WTC11 (cell line): ENCODE data around the gene CPTP. TPM values are rescaled to one million over a fixed set of nuclear protein-coding genes. Genes with fewer than 3 reads are reported as not detected.

ENCODE experiments used
- CBFB ChIP-seq: sonication (generic); formaldehyde crosslinking; IDR thresholded peaks from 2 replicates; pipeline ENCODE4 v1.8.1; 2022; ENCODE audit warnings: mild to moderate bottlenecking, low read depth, missing genetic modification reagents
- ESRRA ChIP-seq: sonication (generic); formaldehyde crosslinking; IDR thresholded peaks from 2 replicates; pipeline ENCODE4 v1.8.1; 2022; ENCODE audit warnings: mild to moderate bottlenecking, missing genetic modification reagents, borderline replicate concordance
- FOXJ3 ChIP-seq: sonication (generic); formaldehyde crosslinking; IDR thresholded peaks from 2 replicates; pipeline ENCODE4 v1.9.0; 2021; ENCODE audit warnings: missing genetic modification reagents, mild to moderate bottlenecking, borderline replicate concordance
- GRHL2 ChIP-seq: fragments of 250-450 bp; sonication (Bioruptor Pico); IDR thresholded peaks from 2 replicates; pipeline ENCODE4 v1.8.0; 2022; ENCODE audit warnings: mild to moderate bottlenecking, moderate library complexity; ENCODE audit not compliant: insufficient replicate concordance, severe bottlenecking
- GTF2I ChIP-seq: fragments of 250-450 bp; sonication (Bioruptor Pico); conservative IDR thresholded peaks from 2 replicates; pipeline ENCODE4 v1.4.0; 2021; ENCODE audit warnings: mild to moderate bottlenecking
- IRF2 ChIP-seq: sonication (generic); formaldehyde crosslinking; IDR thresholded peaks from 2 replicates; pipeline ENCODE4 v1.8.0; 2022; ENCODE audit warnings: low read depth, missing genetic modification reagents, borderline replicate concordance
- JAZF1 ChIP-seq: fragments of 250-450 bp; sonication (Bioruptor Pico); IDR thresholded peaks from 2 replicates; pipeline ENCODE4 v1.9.0; 2021; ENCODE audit warnings: moderate library complexity, mild to moderate bottlenecking, inconsistent platforms
- MYBL2 ChIP-seq: sonication (generic); formaldehyde crosslinking; IDR thresholded peaks from 2 replicates; pipeline ENCODE4 v1.8.1; 2023; ENCODE audit warnings: mild to moderate bottlenecking, moderate library complexity, missing genetic modification reagents
- NFYB ChIP-seq: sonication (generic); formaldehyde crosslinking; conservative IDR thresholded peaks from 2 replicates; pipeline ENCODE4 v1.8.0; 2022; ENCODE audit warnings: low read depth, missing genetic modification reagents
- OVOL2 ChIP-seq: fragments of 250-450 bp; sonication (Bioruptor Pico); IDR thresholded peaks from 2 replicates; pipeline ENCODE4 v1.9.0; 2021; ENCODE audit warnings: mild to moderate bottlenecking, borderline replicate concordance
- PRRX2 ChIP-seq: fragments of 250-450 bp; sonication (Bioruptor Pico); IDR thresholded peaks from 2 replicates; pipeline ENCODE4 v1.8.0; 2021; ENCODE audit warnings: mild to moderate bottlenecking
- SMAD3 ChIP-seq: sonication (generic); formaldehyde crosslinking; IDR thresholded peaks from 2 replicates; pipeline ENCODE4 v1.8.0; 2022; ENCODE audit warnings: missing genetic modification reagents, mild to moderate bottlenecking, borderline replicate concordance
- SMAD4 ChIP-seq: sonication (generic); formaldehyde crosslinking; IDR thresholded peaks from 2 replicates; pipeline ENCODE4 v1.8.0; 2022; ENCODE audit warnings: mild to moderate bottlenecking, missing genetic modification reagents
- TEAD1 ChIP-seq: sonication (generic); formaldehyde crosslinking; IDR thresholded peaks from 2 replicates; pipeline ENCODE4 v1.8.0; 2022; ENCODE audit warnings: mild to moderate bottlenecking, missing genetic modification reagents
- ZNF263 ChIP-seq: sonication (generic); formaldehyde crosslinking; IDR thresholded peaks from 2 replicates; pipeline ENCODE4 v1.8.1; 2022; ENCODE audit warnings: low read depth, mild to moderate bottlenecking, moderate library complexity, missing genetic modification reagents
- ZNF423 ChIP-seq: fragments of 250-450 bp; sonication (Bioruptor Pico); IDR thresholded peaks from 2 replicates; pipeline ENCODE4 v2.1.2; 2022; ENCODE audit warnings: mild to moderate bottlenecking, moderate library complexity
- total RNA-seq: library from RNA; stranded (reverse); gene quantifications from 3 replicates; pipeline ENCODE4 v1.2.3, GENCODE V29; 2021
- TF ChIP-seq, protein P1 (sequence below): sonication (generic); formaldehyde crosslinking; IDR thresholded peaks from 2 replicates; pipeline ENCODE4 v1.8.1; 2023; ENCODE audit warnings: mild to moderate bottlenecking, missing genetic modification reagents, borderline replicate concordance
- TF ChIP-seq, protein P2 (sequence below): sonication (generic); formaldehyde crosslinking; IDR thresholded peaks from 2 replicates; pipeline ENCODE4 v1.8.1; 2022; ENCODE audit warnings: low read depth, mild to moderate bottlenecking, moderate library complexity, missing genetic modification reagents, borderline replicate concordance
- TF ChIP-seq, protein P3 (sequence below): sonication (generic); formaldehyde crosslinking; IDR thresholded peaks from 2 replicates; pipeline ENCODE4 v1.8.1; 2022; ENCODE audit warnings: mild to moderate bottlenecking, missing genetic modification reagents, moderate library complexity, borderline replicate concordance
- TF ChIP-seq, protein P4 (sequence below): fragments of 250-450 bp; sonication (Bioruptor Pico); IDR thresholded peaks from 2 replicates; pipeline ENCODE4 v2.1.2; 2022; ENCODE audit warnings: mild to moderate bottlenecking, moderate library complexity
- TF ChIP-seq, protein P5 (sequence below): sonication (generic); formaldehyde crosslinking; IDR thresholded peaks from 2 replicates; pipeline ENCODE4 v1.8.0; 2023; ENCODE audit warnings: missing genetic modification reagents, mild to moderate bottlenecking, borderline replicate concordance
- TF ChIP-seq, protein P6 (sequence below): fragments of 250-450 bp; sonication (Bioruptor Pico); conservative IDR thresholded peaks from 2 replicates; pipeline ENCODE4 v1.9.0; 2021; ENCODE audit warnings: mild to moderate bottlenecking
- TF ChIP-seq, protein P7 (sequence below): sonication (generic); formaldehyde crosslinking; IDR thresholded peaks from 2 replicates; pipeline ENCODE4 v1.8.1; 2023; ENCODE audit warnings: mild to moderate bottlenecking, missing genetic modification reagents, moderate library complexity
- TF ChIP-seq, protein P8 (sequence below): sonication (generic); formaldehyde crosslinking; conservative IDR thresholded peaks from 2 replicates; pipeline ENCODE4 v1.8.1; 2022; ENCODE audit warnings: mild to moderate bottlenecking, missing genetic modification reagents

CPTP gene
- total RNA-seq, 1 experiment from 2014 or later, result 14.4 TPM

DNA sequence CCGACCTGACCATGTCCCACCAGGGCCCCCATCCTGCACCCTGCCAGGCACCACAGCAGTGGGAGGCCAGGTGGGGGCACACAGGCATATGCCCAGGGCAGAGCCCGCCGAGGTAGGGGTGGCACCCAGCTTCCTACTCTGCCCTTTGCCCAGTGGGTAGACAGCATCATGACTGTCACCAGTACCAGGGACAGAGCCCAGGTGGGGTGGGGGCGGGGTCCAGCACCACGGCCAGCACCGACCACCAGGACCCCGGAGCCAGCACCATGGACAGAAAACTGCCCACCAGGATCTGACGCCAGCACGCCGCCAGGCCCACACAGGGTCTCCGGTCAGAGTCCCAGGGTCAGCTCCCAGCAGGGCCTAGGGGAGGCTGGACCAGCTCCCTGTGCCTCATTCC, 10.2 kb downstream of the CPTP start (continued):
- TF ChIP-seq, protein P1, sequence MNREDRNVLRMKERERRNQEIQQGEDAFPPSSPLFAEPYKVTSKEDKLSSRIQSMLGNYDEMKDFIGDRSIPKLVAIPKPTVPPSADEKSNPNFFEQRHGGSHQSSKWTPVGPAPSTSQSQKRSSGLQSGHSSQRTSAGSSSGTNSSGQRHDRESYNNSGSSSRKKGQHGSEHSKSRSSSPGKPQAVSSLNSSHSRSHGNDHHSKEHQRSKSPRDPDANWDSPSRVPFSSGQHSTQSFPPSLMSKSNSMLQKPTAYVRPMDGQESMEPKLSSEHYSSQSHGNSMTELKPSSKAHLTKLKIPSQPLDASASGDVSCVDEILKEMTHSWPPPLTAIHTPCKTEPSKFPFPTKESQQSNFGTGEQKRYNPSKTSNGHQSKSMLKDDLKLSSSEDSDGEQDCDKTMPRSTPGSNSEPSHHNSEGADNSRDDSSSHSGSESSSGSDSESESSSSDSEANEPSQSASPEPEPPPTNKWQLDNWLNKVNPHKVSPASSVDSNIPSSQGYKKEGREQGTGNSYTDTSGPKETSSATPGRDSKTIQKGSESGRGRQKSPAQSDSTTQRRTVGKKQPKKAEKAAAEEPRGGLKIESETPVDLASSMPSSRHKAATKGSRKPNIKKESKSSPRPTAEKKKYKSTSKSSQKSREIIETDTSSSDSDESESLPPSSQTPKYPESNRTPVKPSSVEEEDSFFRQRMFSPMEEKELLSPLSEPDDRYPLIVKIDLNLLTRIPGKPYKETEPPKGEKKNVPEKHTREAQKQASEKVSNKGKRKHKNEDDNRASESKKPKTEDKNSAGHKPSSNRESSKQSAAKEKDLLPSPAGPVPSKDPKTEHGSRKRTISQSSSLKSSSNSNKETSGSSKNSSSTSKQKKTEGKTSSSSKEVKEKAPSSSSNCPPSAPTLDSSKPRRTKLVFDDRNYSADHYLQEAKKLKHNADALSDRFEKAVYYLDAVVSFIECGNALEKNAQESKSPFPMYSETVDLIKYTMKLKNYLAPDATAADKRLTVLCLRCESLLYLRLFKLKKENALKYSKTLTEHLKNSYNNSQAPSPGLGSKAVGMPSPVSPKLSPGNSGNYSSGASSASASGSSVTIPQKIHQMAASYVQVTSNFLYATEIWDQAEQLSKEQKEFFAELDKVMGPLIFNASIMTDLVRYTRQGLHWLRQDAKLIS, result peak; percentile 99; the same call in 1 of the 2 replicates
- TF ChIP-seq ESRRA (CRISPR knock-in tag), result peak; percentile 100
- TF ChIP-seq SMAD4 (CRISPR knock-in tag), result peak; percentile 100
- TF ChIP-seq, protein P2, sequence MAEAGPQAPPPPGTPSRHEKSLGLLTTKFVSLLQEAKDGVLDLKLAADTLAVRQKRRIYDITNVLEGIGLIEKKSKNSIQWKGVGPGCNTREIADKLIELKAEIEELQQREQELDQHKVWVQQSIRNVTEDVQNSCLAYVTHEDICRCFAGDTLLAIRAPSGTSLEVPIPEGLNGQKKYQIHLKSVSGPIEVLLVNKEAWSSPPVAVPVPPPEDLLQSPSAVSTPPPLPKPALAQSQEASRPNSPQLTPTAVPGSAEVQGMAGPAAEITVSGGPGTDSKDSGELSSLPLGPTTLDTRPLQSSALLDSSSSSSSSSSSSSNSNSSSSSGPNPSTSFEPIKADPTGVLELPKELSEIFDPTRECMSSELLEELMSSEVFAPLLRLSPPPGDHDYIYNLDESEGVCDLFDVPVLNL (CRISPR knock-in tag), result peak; percentile 99
- no peak for TF ChIP-seq OVOL2 (CRISPR knock-in tag)
- TF ChIP-seq, protein P3, sequence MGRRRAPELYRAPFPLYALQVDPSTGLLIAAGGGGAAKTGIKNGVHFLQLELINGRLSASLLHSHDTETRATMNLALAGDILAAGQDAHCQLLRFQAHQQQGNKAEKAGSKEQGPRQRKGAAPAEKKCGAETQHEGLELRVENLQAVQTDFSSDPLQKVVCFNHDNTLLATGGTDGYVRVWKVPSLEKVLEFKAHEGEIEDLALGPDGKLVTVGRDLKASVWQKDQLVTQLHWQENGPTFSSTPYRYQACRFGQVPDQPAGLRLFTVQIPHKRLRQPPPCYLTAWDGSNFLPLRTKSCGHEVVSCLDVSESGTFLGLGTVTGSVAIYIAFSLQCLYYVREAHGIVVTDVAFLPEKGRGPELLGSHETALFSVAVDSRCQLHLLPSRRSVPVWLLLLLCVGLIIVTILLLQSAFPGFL (CRISPR knock-in tag), result peak; percentile 99
- TF ChIP-seq GTF2I, result no peak
- no peak for TF ChIP-seq GRHL2 (CRISPR knock-in tag)
- TF ChIP-seq CBFB (CRISPR knock-in tag), result peak; percentile 100
- peak; percentile 98 for TF ChIP-seq MYBL2
- TF ChIP-seq, protein P4, sequence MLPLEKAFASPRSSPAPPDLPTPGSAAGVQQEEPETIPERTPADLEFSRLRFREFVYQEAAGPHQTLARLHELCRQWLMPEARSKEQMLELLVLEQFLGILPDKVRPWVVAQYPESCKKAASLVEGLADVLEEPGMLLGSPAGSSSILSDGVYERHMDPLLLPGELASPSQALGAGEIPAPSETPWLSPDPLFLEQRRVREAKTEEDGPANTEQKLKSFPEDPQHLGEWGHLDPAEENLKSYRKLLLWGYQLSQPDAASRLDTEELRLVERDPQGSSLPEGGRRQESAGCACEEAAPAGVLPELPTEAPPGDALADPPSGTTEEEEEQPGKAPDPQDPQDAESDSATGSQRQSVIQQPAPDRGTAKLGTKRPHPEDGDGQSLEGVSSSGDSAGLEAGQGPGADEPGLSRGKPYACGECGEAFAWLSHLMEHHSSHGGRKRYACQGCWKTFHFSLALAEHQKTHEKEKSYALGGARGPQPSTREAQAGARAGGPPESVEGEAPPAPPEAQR (CRISPR knock-in tag), result peak; percentile 97
- peak; percentile 86; the same call in 1 of the 2 replicates for TF ChIP-seq PRRX2
- TF ChIP-seq ZNF263, result peak; percentile 93
- peak; percentile 100 for TF ChIP-seq TEAD1
- TF ChIP-seq, protein P5, sequence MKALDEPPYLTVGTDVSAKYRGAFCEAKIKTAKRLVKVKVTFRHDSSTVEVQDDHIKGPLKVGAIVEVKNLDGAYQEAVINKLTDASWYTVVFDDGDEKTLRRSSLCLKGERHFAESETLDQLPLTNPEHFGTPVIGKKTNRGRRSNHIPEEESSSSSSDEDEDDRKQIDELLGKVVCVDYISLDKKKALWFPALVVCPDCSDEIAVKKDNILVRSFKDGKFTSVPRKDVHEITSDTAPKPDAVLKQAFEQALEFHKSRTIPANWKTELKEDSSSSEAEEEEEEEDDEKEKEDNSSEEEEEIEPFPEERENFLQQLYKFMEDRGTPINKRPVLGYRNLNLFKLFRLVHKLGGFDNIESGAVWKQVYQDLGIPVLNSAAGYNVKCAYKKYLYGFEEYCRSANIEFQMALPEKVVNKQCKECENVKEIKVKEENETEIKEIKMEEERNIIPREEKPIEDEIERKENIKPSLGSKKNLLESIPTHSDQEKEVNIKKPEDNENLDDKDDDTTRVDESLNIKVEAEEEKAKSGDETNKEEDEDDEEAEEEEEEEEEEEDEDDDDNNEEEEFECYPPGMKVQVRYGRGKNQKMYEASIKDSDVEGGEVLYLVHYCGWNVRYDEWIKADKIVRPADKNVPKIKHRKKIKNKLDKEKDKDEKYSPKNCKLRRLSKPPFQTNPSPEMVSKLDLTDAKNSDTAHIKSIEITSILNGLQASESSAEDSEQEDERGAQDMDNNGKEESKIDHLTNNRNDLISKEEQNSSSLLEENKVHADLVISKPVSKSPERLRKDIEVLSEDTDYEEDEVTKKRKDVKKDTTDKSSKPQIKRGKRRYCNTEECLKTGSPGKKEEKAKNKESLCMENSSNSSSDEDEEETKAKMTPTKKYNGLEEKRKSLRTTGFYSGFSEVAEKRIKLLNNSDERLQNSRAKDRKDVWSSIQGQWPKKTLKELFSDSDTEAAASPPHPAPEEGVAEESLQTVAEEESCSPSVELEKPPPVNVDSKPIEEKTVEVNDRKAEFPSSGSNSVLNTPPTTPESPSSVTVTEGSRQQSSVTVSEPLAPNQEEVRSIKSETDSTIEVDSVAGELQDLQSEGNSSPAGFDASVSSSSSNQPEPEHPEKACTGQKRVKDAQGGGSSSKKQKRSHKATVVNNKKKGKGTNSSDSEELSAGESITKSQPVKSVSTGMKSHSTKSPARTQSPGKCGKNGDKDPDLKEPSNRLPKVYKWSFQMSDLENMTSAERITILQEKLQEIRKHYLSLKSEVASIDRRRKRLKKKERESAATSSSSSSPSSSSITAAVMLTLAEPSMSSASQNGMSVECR (CRISPR knock-in tag), result peak; percentile 100
- TF ChIP-seq ZNF423 (CRISPR knock-in tag), result peak; percentile 48; the same call in 1 of the 2 replicates
- TF ChIP-seq, protein P6, sequence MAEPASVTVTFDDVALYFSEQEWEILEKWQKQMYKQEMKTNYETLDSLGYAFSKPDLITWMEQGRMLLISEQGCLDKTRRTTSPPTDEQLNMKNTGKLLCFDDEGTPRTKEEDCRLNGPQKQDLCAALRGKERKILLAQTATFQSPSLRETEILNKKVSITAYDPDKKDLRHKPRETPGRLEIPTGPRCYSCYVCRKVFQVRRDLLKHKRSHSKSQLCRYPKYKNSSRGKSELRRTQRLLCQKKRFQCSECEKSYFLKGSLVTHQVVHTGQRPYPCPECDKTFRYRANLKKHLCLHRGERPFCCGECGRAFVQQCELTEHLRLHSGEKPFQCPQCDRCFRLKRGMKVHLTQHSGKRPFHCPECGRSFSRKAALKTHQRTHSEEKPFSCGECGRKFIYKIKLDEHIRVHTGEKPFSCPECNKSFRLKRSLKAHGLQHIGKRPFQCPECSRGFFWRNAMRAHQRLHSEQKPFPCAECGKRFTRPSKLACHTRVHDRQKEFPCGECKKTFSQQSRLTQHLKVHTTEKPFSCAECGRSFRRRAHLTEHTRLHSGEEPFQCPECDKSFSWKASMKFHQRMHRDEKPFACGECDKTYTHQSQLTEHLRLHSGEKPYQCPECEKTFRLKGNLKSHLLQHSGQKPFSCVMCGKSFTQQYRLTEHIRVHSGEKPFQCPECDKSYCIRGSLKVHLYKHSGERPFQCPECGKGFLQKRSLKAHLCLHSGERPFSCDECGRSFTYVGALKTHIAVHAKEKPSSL (CRISPR knock-in tag), result peak; percentile 72; the same call in 1 of the 2 replicates
- peak; percentile 100 for TF ChIP-seq SMAD3 (CRISPR knock-in tag)
- peak; percentile 99 for TF ChIP-seq FOXJ3 (CRISPR knock-in tag)
- TF ChIP-seq, protein P7, sequence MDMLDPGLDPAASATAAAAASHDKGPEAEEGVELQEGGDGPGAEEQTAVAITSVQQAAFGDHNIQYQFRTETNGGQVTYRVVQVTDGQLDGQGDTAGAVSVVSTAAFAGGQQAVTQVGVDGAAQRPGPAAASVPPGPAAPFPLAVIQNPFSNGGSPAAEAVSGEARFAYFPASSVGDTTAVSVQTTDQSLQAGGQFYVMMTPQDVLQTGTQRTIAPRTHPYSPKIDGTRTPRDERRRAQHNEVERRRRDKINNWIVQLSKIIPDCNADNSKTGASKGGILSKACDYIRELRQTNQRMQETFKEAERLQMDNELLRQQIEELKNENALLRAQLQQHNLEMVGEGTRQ (CRISPR knock-in tag), result peak; percentile 73
- TF ChIP-seq, protein P8, sequence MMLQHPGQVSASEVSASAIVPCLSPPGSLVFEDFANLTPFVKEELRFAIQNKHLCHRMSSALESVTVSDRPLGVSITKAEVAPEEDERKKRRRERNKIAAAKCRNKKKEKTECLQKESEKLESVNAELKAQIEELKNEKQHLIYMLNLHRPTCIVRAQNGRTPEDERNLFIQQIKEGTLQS (CRISPR knock-in tag), result peak; percentile 95
- peak; percentile 98; the same call in 1 of the 2 replicates for TF ChIP-seq IRF2
- no peak for TF ChIP-seq JAZF1 (CRISPR knock-in tag)
- peak; percentile 87 for TF ChIP-seq NFYB (CRISPR knock-in tag)
